LNCAP (cell line): ENCODE measurements around the gene DNAJC8.
A peak's percentile ranks its signal among the peaks of the same experiment; 100 is the strongest.

Source experiments
- CTCF ChIP-seq: fragments of 450-650 bp; IDR thresholded peaks from 2 replicates; pipeline ENCODE4 v1.5.1; 2017; ENCODE audit warnings: mild to moderate bottlenecking

DNAJC8 gene

DNA sequence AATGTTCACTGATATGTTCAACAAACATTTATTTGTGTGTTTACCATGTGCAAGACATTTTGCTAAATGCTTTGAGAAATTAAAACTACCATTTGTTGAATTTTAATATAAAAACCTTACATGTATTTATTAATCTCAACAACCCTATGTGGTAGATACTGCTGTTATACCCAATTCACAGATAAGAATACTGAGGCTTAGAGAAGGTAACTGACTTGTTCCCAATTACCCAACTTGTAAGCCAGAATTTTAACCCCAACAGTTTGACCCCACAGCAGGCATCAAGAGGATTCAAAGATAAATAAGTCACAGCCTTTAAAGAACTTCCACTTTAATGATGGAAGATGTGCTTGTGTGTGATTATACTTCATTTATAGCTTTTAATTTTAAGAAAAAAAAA, 3.7 kb downstream of the DNAJC8 start:
- TF ChIP-seq CTCF, result no peak

GRCh38 chr1:28213315-28213714, 19.5 kb downstream of the DNAJC8 start:
- TF ChIP-seq CTCF, result no peak

DNA sequence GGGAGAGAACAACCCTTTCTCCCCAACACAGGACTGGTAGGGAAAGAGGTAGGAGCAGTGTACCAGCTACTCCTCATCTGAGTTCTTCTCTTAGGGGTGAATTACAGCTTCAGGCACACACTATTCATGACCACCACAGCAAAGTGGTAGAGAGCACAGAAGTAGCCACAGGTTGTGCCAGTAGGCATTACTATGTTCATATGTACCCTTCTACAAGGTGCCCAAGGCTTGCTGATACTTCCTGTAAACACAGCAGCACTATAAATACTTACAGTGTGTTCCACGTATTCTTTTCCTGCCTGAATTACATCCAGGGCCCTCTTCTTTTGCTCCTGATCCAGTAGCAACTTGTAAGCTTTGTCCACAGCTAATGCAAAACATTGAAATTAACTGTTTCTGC, 23.1 kb downstream of the DNAJC8 start:
- no peak for TF ChIP-seq CTCF

DNA sequence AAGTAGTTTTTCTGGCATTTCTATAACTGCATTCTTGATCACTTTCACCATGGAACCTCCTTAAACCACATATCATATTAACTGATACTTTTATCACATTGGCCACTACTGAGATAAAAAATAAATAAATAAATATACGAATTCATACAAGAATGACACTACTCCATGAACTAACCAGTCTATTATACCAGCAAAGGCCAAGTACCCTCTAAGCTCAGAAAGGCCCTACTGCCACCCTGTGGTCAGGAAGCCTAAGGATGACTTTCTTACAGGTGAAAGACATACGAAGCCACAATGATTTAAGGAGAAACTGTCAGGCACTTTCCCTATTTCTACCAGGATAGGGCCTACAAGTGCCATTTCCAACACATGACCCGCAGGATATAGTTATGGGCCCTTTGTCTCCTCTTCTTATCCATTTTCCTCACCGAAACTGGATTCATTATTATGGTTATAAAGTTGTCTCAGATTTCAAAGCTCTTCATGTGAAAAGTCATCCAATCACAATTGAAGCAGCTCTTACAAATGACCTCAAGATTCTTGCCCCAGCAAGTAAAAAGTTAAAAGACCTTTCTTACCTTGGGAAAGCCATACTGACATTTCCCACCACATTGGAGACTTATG, 23.9 kb downstream of the DNAJC8 start:
- TF ChIP-seq CTCF, result peak; percentile 70

- TF ChIP-seq CTCF, result no peak
These were observed 27.6 kb downstream of the DNAJC8 start for GRCh38 chr1:28205243-28205642.

DNA sequence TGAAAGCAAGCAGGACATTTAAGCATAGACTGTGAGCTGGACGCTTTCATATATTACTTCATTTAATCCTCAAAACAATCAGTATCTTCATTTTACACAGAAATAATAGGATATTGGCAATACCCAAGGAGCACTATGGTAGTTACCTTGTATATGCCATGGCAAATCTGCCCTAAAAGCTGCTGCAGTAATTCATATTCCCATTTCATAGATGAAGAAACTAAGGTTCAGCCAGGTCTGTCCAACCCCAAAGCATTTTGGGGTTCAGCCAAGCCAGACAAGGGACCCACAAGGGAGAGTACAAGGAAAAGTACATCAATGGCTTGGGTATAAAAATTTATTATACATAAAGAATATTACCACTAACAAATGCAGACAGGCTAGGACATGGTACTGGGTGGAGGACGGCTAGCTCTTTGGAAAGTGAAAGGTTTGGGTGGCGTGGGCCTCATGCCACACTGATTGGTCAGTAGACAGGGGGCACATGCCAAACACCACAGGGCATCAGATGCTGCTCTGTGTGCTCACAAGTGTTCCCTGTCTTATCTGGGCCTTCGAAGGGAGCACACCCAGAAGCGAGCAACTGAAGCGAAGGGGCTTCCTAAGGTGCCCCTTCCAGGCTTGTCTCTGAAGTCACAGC, 32.5 kb downstream of the DNAJC8 start:
- TF ChIP-seq CTCF, result no peak

GRCh38 chr1:28199328-28200233, 33.2 kb downstream of the DNAJC8 start:
- TF ChIP-seq CTCF, result no peak
